EL (cell line): ENCODE measurements around the gene COL5A1.
"Not testable (repeated sequence)": the region's sequence is repeated elsewhere in the genome, so short reads cannot be mapped to it uniquely, and the experiment has no call there.

Source experiments
- DNase-seq: peaks from one replicate; pipeline ENCODE4 v3.0.0-alpha.2; 2016

COL5A1 gene

GRCh38 chr9:134679616-134680392 lies 38.2 kb downstream of the COL5A1 start:
- DNase-seq, result no peak

GRCh38 chr9:134680393-134681060 lies 38.9 kb downstream of the COL5A1 start:
- DNase-seq, result no peak

DNA sequence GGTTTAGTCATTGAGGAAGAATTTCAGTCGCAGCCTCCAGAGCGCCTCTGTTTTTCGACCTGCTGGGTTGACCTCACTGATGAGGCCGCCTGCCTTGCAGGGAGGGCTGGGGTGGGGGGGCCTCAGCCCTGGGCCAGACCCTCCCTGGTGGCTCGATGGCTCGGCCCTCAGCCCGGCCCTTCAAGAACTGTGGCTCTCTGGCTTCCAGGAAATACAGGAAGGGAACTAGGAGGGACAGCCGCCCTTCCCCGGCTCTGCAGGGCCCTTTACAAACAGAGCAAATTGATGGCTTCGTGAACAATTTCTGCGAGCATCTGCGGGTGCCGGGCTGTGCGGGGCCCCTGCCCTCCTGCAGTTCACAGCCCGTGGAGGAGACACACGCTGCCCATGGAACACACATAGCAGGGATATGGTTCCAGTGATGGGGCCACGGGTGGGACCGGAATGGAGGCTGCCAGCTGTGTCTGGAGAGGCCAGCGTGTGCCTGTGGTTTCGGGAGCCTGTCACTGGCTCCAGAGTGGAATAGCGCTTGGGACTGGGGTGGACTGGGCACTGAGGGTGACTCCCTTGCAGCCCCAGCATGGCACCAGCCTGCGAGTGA lies 39.6 kb downstream of the COL5A1 start:
- DNase-seq, result peak; percentile 71

DNA sequence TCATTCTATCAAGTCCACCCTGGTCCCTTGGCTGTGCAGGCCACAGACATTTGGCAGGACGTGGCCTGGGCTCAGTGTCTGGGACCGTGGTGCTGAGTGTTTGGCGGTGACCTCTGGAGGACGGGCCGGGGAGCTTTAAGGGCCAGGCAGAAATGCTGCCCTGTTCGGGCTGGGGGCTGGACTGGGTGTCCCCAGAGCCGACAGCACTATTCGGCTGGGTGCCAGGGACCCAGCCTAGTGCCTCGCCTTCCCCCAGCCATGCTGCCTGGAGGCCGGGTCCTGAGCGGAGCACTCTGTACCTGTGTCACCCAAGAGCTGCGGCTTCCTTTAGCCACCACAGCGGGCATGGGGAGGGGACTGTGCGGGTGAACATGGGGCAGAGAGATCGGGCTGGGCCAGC lies 40.4 kb downstream of the COL5A1 start:
- DNase-seq, result no peak

DNA sequence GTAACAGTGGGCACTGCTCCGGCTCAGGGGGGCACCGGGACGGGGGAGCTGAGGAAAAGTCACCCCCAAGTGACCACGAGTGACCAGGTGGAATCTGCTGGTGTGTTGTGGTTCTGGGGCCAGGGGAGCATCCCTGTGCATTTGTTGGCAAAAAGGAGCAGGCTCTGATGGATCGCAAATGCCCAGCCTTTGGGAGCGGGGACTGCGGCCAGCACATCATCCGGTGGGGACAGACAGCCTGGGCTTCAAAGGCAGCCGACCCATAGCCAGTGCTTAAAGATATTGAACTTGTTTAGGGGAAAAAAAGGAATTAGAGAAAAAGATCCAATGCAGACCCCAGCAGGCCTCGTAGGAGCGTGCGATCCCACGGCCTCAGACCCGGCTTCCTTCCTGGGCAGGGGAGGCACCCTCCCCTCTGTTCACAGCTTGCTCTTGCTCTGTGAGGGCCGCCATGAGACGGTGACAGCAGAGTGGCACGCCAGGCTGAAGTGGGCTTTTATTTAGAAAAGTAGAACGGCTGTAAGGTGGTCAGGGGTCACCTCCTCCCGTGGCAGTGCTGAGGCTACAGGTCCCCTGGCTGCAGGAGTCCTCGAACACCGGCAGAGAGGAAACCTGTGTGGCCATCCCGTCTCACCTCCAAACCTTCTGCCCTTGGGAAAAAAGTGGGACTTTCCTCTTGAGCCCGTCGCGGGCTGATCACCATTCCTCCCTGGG lies 41.2 kb downstream of the COL5A1 start:
- DNase-seq, result no peak

- peak; percentile 80 for DNase-seq
These were observed 42.2 kb downstream of the COL5A1 start for GRCh38 chr9:134683714-134684374.

GRCh38 chr9:134684375-134684723 lies 42.7 kb downstream of the COL5A1 start:
- DNase-seq, result no peak

DNA sequence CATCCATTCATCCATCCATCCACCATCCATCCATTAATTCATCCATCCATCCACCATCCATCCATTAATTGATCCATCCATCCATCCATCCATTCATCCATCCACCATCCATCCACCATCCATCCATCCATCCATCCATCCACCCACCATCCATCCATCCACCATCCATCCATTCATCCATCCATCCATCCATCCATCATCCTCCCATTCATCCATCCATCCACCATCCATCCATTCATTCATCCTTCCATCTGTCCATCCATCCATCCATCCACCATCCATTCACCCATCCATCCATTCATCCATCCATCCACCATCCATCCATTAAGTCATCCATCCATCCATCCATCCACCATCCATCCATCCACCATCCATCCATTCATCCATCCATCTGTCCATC lies 43.3 kb downstream of the COL5A1 start:
- DNase-seq, result not testable (repeated sequence)

DNA sequence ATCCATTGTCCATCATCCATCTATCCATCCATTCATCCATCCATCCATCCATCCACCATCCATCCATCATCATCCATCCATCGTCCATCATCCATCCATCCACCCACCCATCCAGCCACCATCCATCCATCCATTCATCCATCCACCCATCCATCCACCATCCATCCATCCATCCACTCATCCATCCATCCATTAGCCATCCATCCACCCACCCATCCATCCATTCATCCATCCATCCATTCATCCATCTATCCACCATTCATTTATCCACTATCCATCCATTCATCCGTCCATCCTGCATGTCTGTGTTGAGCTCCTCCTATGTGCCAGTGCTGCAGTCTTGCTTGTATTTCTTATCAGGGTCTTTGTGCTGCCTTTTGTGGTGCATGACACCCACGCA lies 44.2 kb downstream of the COL5A1 start:
- no peak for DNase-seq

GRCh38 chr9:134686896-134687295 lies 45.3 kb downstream of the COL5A1 start:
- DNase-seq, result no peak

DNA sequence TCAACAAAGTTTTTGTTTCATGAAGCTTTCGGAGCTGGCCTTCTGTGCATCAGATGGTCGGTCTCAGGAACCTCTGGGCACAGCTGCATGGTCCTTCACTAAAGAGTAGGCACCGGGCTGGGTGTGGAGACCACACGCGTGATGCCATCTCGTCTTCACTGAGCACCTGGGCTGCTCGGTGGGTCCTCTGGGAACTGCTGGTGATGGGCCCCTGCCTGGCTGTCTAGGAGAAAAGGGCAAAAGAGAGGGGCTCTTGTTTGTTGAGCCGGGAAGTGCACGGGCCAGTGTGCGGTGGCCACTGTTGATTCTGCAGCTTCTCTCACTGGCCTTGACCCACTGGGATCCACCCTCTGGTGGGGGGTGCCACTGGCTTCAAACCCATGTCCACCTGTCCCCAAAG lies 46.0 kb downstream of the COL5A1 start:
- DNase-seq, result no peak

GRCh38 chr9:134688231-134688630 lies 46.6 kb downstream of the COL5A1 start:
- no peak for DNase-seq

DNA sequence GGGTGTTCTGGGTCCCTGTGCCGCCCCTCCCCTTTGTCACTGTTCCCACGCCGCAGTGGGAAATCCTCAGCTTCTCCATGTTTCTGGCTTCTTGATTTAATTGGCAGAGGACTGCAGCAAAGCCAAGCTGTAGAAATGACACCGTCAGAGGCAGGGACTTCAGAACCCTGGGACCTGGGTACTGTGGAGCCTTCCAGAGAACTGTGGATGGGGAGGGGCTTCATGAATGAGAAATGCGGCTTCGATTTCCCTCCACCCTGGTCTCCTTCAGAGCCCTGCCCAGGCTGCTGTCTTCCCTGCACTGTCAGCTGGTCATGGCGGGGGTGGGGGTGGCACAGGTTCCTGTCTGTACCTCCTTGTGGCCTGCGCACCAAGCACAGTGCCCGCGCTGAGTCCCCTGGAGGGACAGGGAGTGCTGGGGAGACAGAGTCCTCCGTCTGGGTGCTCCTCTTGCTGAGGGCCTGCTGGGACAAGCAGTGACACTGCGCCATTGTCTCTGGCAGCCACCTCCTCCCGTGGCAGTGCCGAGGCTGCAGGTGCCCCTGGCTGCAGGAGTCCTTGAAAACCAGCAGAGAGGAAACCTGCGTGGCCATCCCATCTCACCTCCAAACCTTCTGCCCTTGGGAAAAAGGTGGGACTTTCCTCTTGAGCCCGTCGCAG lies 47.2 kb downstream of the COL5A1 start:
- no peak for DNase-seq

GRCh38 chr9:134689321-134690181 lies 47.9 kb downstream of the COL5A1 start:
- DNase-seq, result peak; percentile 66

- DNase-seq, result no peak
These were observed 48.7 kb downstream of the COL5A1 start for GRCh38 chr9:134690301-134690751.

GRCh38 chr9:134690946-134691694 lies 49.5 kb downstream of the COL5A1 start:
- peak; percentile 56 for DNase-seq

DNA sequence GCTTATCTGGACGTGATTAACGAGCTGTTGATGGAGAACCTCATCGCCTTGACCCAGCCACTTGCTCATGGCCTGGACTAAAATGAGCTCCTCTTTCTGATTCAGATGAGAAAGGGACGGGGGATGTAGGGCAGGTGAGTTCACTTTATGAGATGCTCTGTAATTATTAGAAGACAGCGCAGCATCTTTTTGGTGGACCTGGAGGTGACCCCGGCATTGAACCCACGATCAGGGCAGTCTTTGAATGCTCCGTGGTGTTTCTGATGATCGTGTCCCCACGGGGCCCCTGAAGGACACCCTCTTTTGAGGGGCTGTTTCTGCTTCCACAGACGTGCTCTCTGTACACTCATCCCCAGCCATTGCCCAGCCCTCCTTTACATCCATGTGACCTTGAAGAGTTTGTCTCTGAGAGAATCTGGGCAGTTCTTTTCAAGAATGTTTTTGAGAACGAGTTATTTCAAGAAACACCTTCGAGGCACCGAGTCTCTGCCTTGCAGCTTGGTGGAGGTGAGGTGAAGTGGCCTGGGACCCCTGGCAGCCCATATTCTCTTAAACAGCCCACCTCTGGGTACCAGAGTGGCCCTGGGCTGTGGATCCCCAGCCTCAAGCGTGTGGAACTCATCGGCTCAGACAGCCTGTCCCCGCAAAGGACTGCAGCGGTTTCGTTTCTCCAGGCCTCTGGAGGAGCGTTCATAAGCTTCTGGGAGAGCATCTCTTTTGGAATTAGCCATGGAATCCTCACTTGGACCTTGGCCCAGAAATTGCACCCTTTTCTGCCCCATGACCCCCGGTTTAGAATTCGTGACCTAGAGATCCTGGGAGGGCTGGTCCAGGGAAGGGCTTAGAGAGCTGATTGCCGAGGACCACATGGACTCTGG lies 50.3 kb downstream of the COL5A1 start:
- DNase-seq, result no peak

DNA sequence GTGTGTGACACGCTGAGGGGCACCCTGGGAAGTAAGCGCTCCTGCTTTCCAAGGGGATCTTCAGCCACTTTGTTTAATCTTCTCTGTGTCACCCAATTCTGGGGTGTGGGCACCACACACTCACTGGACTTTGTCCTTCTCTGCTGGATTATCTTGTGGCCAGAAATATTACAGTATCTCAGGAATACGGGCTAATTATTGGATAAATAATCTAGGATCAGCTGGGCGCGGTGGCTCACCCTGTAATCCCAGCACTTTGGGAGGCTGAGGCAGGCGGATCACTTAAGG lies 50.9 kb downstream of the COL5A1 start:
- DNase-seq, result no peak

- DNase-seq, result no peak
These were observed 51.4 kb downstream of the COL5A1 start for GRCh38 chr9:134693011-134693410.
